ENCODE data around the gene TBC1D22A.

Gene TBC1D22A

GRCh38 chr22:46741974-46742519 lies 20.4 kb upstream of the TBC1D22A start:
- TF ChIP-seq, protein P1, sequence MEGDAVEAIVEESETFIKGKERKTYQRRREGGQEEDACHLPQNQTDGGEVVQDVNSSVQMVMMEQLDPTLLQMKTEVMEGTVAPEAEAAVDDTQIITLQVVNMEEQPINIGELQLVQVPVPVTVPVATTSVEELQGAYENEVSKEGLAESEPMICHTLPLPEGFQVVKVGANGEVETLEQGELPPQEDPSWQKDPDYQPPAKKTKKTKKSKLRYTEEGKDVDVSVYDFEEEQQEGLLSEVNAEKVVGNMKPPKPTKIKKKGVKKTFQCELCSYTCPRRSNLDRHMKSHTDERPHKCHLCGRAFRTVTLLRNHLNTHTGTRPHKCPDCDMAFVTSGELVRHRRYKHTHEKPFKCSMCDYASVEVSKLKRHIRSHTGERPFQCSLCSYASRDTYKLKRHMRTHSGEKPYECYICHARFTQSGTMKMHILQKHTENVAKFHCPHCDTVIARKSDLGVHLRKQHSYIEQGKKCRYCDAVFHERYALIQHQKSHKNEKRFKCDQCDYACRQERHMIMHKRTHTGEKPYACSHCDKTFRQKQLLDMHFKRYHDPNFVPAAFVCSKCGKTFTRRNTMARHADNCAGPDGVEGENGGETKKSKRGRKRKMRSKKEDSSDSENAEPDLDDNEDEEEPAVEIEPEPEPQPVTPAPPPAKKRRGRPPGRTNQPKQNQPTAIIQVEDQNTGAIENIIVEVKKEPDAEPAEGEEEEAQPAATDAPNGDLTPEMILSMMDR (IDR thresholded peaks at IDR 0.05; ENCODE audit: poor library complexity, severe bottlenecking) = no peak
- Histone ChIP-seq H3K27ac (ENCODE audit: poor library complexity, severe bottlenecking) (no peak overlapping the region), H3K4me3 (ENCODE audit: severe bottlenecking) (no peak overlapping the region), H3K36me3 (ENCODE audit: low read depth) (no peaks in the 10 kb centered on the region), H3K4me1 (ENCODE audit: insufficient read depth, poor library complexity, severe bottlenecking) (peaks cover 9% of the 10 kb centered on the region), H3K27me3 (ENCODE audit: insufficient read depth, poor library complexity, severe bottlenecking) (no peaks in the 10 kb centered on the region), H3K9me3 (ENCODE audit: severe bottlenecking) (no peaks in the 10 kb centered on the region)
- DNase-seq (ENCODE audit: low spot score) = no peak
- ATAC-seq (ENCODE audit: low read depth) = no peak

- Histone ChIP-seq H3K4me1 (ENCODE audit: insufficient read depth, poor library complexity, severe bottlenecking) (peaks cover 9% of the 10 kb centered on the region), H3K4me3 (ENCODE audit: severe bottlenecking) (no peak overlapping the region), H3K36me3 (ENCODE audit: low read depth) (no peaks in the 10 kb centered on the region), H3K27me3 (ENCODE audit: insufficient read depth, poor library complexity, severe bottlenecking) (no peaks in the 10 kb centered on the region), H3K9me3 (ENCODE audit: severe bottlenecking) (no peaks in the 10 kb centered on the region), H3K27ac (ENCODE audit: poor library complexity, severe bottlenecking) (no peak overlapping the region)
- DNase-seq (ENCODE audit: low spot score) (no peak), ATAC-seq (ENCODE audit: low read depth) (no peak)
- TF ChIP-seq, protein P1 (IDR thresholded peaks at IDR 0.05; ENCODE audit: poor library complexity, severe bottlenecking) = no peak
Measured at GRCh38 chr22:46742576-46743221, 19.8 kb upstream of the TBC1D22A start.

GRCh38 chr22:46744581-46744980 lies 17.9 kb upstream of the TBC1D22A start:
- Histone ChIP-seq H3K4me1 (ENCODE audit: insufficient read depth, poor library complexity, severe bottlenecking) (peaks cover 5% of the 10 kb centered on the region), H3K4me3 (ENCODE audit: severe bottlenecking) (no peak overlapping the region), H3K36me3 (ENCODE audit: low read depth) (no peaks in the 10 kb centered on the region), H3K9me3 (ENCODE audit: severe bottlenecking) (no peaks in the 10 kb centered on the region), H3K27ac (ENCODE audit: poor library complexity, severe bottlenecking) (no peak overlapping the region), H3K27me3 (ENCODE audit: insufficient read depth, poor library complexity, severe bottlenecking) (no peaks in the 10 kb centered on the region)
- DNase-seq (ENCODE audit: low spot score) = no peak
- TF ChIP-seq, protein P1 (IDR thresholded peaks at IDR 0.05; ENCODE audit: poor library complexity, severe bottlenecking) = no peak
- no peak for ATAC-seq (ENCODE audit: low read depth)

DNA sequence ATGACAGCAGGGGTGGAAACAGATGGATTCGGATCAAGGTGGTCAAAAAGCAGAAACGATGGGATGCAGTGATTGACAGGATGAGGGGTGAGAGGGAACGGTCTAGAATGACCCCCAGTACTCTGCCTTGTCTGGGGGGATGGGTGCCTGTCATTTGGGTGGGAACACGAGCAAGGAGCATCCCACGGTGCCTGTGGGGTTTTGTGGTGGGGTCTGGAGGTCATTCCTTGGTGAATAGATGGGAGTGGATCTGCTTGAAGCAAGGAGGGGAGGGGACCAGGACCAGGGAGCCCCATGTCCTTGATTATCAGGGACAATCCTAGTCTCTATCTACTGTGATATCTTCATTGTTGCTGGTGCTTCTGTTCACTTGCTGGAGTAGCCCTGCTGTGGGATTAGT lies 16.3 kb upstream of the TBC1D22A start:
- no peak for DNase-seq (ENCODE audit: low spot score)
- Histone ChIP-seq H3K4me3 (ENCODE audit: severe bottlenecking) (no peak overlapping the region), H3K4me1 (ENCODE audit: insufficient read depth, poor library complexity, severe bottlenecking) (peaks cover 4% of the 10 kb centered on the region), H3K27me3 (ENCODE audit: insufficient read depth, poor library complexity, severe bottlenecking) (no peaks in the 10 kb centered on the region), H3K27ac (ENCODE audit: poor library complexity, severe bottlenecking) (no peak overlapping the region), H3K9me3 (ENCODE audit: severe bottlenecking) (no peaks in the 10 kb centered on the region), H3K36me3 (ENCODE audit: low read depth) (no peaks in the 10 kb centered on the region)
- ATAC-seq (ENCODE audit: low read depth) = no peak
- TF ChIP-seq, protein P1 (IDR thresholded peaks at IDR 0.05; ENCODE audit: poor library complexity, severe bottlenecking) = no peak

GRCh38 chr22:46746620-46747019 lies 15.8 kb upstream of the TBC1D22A start:
- ATAC-seq (ENCODE audit: low read depth) = no peak
- peaks cover 4% of the 10 kb centered on the region for H3K4me1 ChIP-seq (ENCODE audit: insufficient read depth, poor library complexity, severe bottlenecking)

More at GRCh38 chr22:46746620-46747019, 15.8 kb upstream of the TBC1D22A start:
- Histone ChIP-seq H3K4me3 (ENCODE audit: severe bottlenecking) (no peak overlapping the region), H3K36me3 (ENCODE audit: low read depth) (no peaks in the 10 kb centered on the region), H3K9me3 (ENCODE audit: severe bottlenecking) (no peaks in the 10 kb centered on the region), H3K27me3 (ENCODE audit: insufficient read depth, poor library complexity, severe bottlenecking) (no peaks in the 10 kb centered on the region), H3K27ac (ENCODE audit: poor library complexity, severe bottlenecking) (no peak overlapping the region)
- DNase-seq (ENCODE audit: low spot score) = no peak
- TF ChIP-seq, protein P1 (IDR thresholded peaks at IDR 0.05; ENCODE audit: poor library complexity, severe bottlenecking) = no peak

Measured in RWPE2 (cell line).